ENCODE results near the gene SOCS1.

- TF ChIP-seq POLR2AphosphoS5 (IDR thresholded peaks at IDR 0.05; ENCODE audit: low read depth, low read length) (no peak), TAF1 (IDR thresholded peaks at IDR 0.05; ENCODE audit: borderline replicate concordance, low read depth, low read length) (no peak)
These were observed 26.1 kb downstream of the SOCS1 start for GRCh38 chr16:11229906-11230305.

All from GM12892 (cell line).